Mesenchymal stem cell (in vitro differentiated cells and primary cell): Measurements from ENCODE around the gene ATXN3L.

Source experiments
- DNase-seq: peaks from one replicate; pipeline ENCODE4 v3.0.0-alpha.2; 2013
- H2AFZ ChIP-seq: one replicate; pipeline ENCODE4 v1.6.1; 2013; ENCODE audit warnings: low read depth, mild to moderate bottlenecking, control low read depth, inconsistent platforms, low read length, moderate library complexity
- H2AK5ac ChIP-seq: 2 replicates; pipeline ENCODE4 v1.6.1; 2013; ENCODE audit warnings: low read length, moderate library complexity, mild to moderate bottlenecking, inconsistent platforms; ENCODE audit not compliant: severe bottlenecking
- H2BK120ac ChIP-seq: one replicate; pipeline ENCODE4 v1.6.1; 2013; ENCODE audit warnings: low read depth, mild to moderate bottlenecking, inconsistent platforms, low read length, moderate library complexity
- H2BK12ac ChIP-seq, 2 experiments: one replicate each; pipeline ENCODE4 v1.6.1; 2013; ENCODE audit warnings: inconsistent platforms in 2 of 2, low read length in 2 of 2, mild to moderate bottlenecking in 2 of 2, moderate library complexity in 2 of 2, control low read depth in 1 of 2
- H2BK15ac ChIP-seq: one replicate; pipeline ENCODE4 v1.6.1; 2013; ENCODE audit warnings: mild to moderate bottlenecking, low read depth, inconsistent platforms; ENCODE audit not compliant: poor library complexity, severe bottlenecking
- H2BK5ac ChIP-seq: 2 replicates; pipeline ENCODE4 v1.6.1; 2013; ENCODE audit warnings: low read depth, mild to moderate bottlenecking, low read length, control low read depth, inconsistent platforms; ENCODE audit not compliant: poor library complexity, severe bottlenecking
- H3K14ac ChIP-seq, 2 experiments: one replicate each; pipeline ENCODE4 v1.6.1; 2013; ENCODE audit warnings: inconsistent platforms in 2 of 2, low read length in 2 of 2, control low read depth in 1 of 2, mild to moderate bottlenecking in 1 of 2, moderate library complexity in 1 of 2
- H3K18ac ChIP-seq, 2 experiments: one replicate each; pipeline ENCODE4 v1.6.1; 2013; ENCODE audit warnings: inconsistent platforms in 2 of 2, low read length in 2 of 2, control low read depth in 1 of 2, low read depth in 1 of 2, mild to moderate bottlenecking in 1 of 2
- H3K23ac ChIP-seq, 2 experiments: one replicate each; pipeline ENCODE4 v1.6.1; 2013; ENCODE audit warnings: inconsistent platforms in 2 of 2, low read length in 2 of 2, mild to moderate bottlenecking in 2 of 2, moderate library complexity in 2 of 2, control low read depth in 1 of 2
- H3K27ac ChIP-seq: 2 replicates; pipeline ENCODE4 v1.5.1; 2013; ENCODE audit warnings: mild to moderate bottlenecking, moderate library complexity, low read length, control low read depth, inconsistent platforms; ENCODE audit not compliant: poor library complexity, severe bottlenecking
- H3K27me3 ChIP-seq, 2 experiments: 2 replicates each; pipeline versions ENCODE4 v1.6.1 to v1.7.0; 2013; ENCODE audit warnings: low read length in 2 of 2, mild to moderate bottlenecking in 2 of 2, moderate library complexity in 2 of 2, control low read depth in 1 of 2, inconsistent platforms in 1 of 2; ENCODE audit not compliant: control insufficient read depth in 1 of 2, insufficient read depth in 1 of 2
- H3K36me3 ChIP-seq, 2 experiments: 2 replicates each; pipeline versions ENCODE4 v1.6.1 to v1.7.0; 2013; ENCODE audit warnings: low read length in 2 of 2, control low read depth in 1 of 2, inconsistent platforms in 1 of 2, low read depth in 1 of 2, mild to moderate bottlenecking in 1 of 2; ENCODE audit not compliant: insufficient read depth in 2 of 2, control insufficient read depth in 1 of 2
- H3K4ac ChIP-seq, 2 experiments: one replicate each; pipeline ENCODE4 v1.6.1; 2013; ENCODE audit warnings: inconsistent platforms in 2 of 2, low read length in 2 of 2, mild to moderate bottlenecking in 2 of 2, moderate library complexity in 2 of 2, control low read depth in 1 of 2, low read depth in 1 of 2
- H3K4me1 ChIP-seq: 2 replicates; pipeline ENCODE4 v1.6.1; 2013; ENCODE audit warnings: low read depth, low read length, control low read depth; ENCODE audit not compliant: control insufficient read depth, insufficient read depth
- H3K4me2 ChIP-seq: 2 replicates; pipeline ENCODE4 v1.6.1; 2013; ENCODE audit warnings: low read length, mild to moderate bottlenecking, inconsistent platforms; ENCODE audit not compliant: poor library complexity, severe bottlenecking
- H3K4me3 ChIP-seq, 2 experiments: 2 replicates each; pipeline versions ENCODE4 v1.5.1 to v1.7.0; 2013; ENCODE audit warnings: low read length in 2 of 2, mild to moderate bottlenecking in 2 of 2, control low read depth in 1 of 2, low read depth in 1 of 2; ENCODE audit not compliant: insufficient read depth in 1 of 2
- H3K79me1 ChIP-seq: replicated peaks from 2 replicates; pipeline ENCODE4 v1.6.1; 2013; ENCODE audit warnings: mild to moderate bottlenecking, control low read depth, low read length, inconsistent platforms; ENCODE audit not compliant: poor library complexity, severe bottlenecking
- H3K9ac ChIP-seq: 2 replicates; pipeline ENCODE4 v1.7.0; 2013; ENCODE audit warnings: mild to moderate bottlenecking, low read length, moderate library complexity
- H3K9me3 ChIP-seq: 2 replicates; pipeline ENCODE4 v1.7.0; 2013; ENCODE audit warnings: mild to moderate bottlenecking, low read length; ENCODE audit not compliant: control insufficient read depth
- H4K8ac ChIP-seq: one replicate; pipeline ENCODE4 v1.6.1; 2013; ENCODE audit warnings: inconsistent platforms, mild to moderate bottlenecking, low read length, moderate library complexity
- H4K91ac ChIP-seq: one replicate; pipeline ENCODE4 v1.6.1; 2013; ENCODE audit warnings: mild to moderate bottlenecking, low read length, inconsistent platforms
- WGBS: methylation state at CpG from one replicate; pipeline ENCODE4 v1.1.7; 2013; ENCODE audit warnings: mixed read lengths; 5-methylcytosine and 5-hydroxymethylcytosine counted together

The ATXN3L gene

DNA sequence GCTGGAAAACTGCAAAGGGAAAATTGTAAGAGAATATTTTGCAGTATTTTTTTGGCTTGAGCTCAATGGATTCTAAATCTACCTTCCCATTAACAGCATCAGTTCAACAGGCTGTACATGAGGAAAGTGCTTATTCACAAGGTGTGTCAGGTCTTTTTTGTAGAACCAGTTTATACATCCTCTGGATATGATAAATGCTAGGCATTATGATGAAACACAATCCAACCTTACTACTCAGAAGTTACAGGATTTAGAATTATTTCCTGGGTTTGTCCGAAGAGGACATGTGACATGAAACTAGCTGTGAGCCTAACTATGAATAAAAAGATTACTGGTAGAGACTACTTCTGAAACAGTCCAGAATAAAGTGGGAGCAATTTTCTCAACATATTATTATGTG lies 49.5 kb downstream of the ATXN3L start:
- H3K27ac ChIP-seq = no peak overlapping the region
- H3K14ac ChIP-seq = no peak overlapping the region
- H2BK120ac ChIP-seq = no peak overlapping the region
- H2AK5ac ChIP-seq = no peak overlapping the region
- no peak for DNase-seq
- H3K4ac ChIP-seq = no peak overlapping the region
- H3K4me3 ChIP-seq = no peak overlapping the region
- H2BK15ac ChIP-seq = no peak overlapping the region
- no peak overlapping the region for H3K4me2 ChIP-seq
- H3K4me1 ChIP-seq = no peaks in the 10 kb centered on the region
- no peak overlapping the region for H3K23ac ChIP-seq
- no peak overlapping the region for H2BK12ac ChIP-seq
- no peaks in the 10 kb centered on the region for H3K36me3 ChIP-seq
- no peak overlapping the region for H3K18ac ChIP-seq
- H3K79me1 ChIP-seq = no peaks in the 10 kb centered on the region
- no peaks in the 10 kb centered on the region for H3K9me3 ChIP-seq
- WGBS = no CpG with 5 or more reads among the region's 1 CpG
- H4K91ac ChIP-seq = no peak overlapping the region
- H3K27me3 ChIP-seq = peaks cover 0 to 4% of the 10 kb centered on the region in 2 experiments
- no peak overlapping the region for H3K9ac ChIP-seq
- H2AFZ ChIP-seq = no peak overlapping the region
- no peak overlapping the region for H4K8ac ChIP-seq
- no peak overlapping the region for H2BK5ac ChIP-seq

DNA sequence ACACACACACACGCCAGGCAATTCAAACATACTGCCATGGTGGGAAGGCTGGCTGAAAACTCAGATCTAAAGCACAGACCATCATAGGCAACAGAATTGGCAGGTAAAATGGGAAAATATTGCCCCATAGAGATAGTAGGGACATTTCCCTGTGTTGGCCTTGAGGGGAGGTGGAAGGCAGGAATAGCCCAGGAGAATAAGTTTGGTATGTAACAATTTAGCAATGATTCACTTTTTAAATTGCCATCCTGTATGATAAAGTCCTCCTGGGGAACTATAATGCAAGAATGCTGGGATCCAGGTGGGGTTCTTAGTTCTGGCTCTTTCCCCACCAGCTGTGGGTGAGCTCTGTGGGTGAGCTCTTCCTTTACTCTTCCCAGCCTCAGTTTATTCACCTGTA lies 51.0 kb downstream of the ATXN3L start:
- H2BK15ac ChIP-seq = no peak overlapping the region
- no peak overlapping the region for H3K23ac ChIP-seq
- no peak overlapping the region for H3K4ac ChIP-seq
- no peak overlapping the region for H2BK12ac ChIP-seq
- no peaks in the 10 kb centered on the region for H3K79me1 ChIP-seq
- H3K4me2 ChIP-seq = no peak overlapping the region
- H2AK5ac ChIP-seq = no peak overlapping the region
- no peak overlapping the region for H2BK120ac ChIP-seq
- H2BK5ac ChIP-seq = no peak overlapping the region
- no peak overlapping the region for H3K18ac ChIP-seq
- no peak overlapping the region for H3K9ac ChIP-seq
- peaks cover 0 to 4% of the 10 kb centered on the region in 2 experiments for H3K27me3 ChIP-seq
- no CpG with 5 or more reads among the region's 1 CpG for WGBS
- H3K36me3 ChIP-seq = no peaks in the 10 kb centered on the region
- H3K4me1 ChIP-seq = no peaks in the 10 kb centered on the region
- no peak overlapping the region for H4K91ac ChIP-seq
- H3K14ac ChIP-seq = no peak overlapping the region
- DNase-seq = no peak
- no peaks in the 10 kb centered on the region for H3K9me3 ChIP-seq
- H3K4me3 ChIP-seq = no peak overlapping the region
- no peak overlapping the region for H4K8ac ChIP-seq
- H3K27ac ChIP-seq = no peak overlapping the region
- H2AFZ ChIP-seq = no peak overlapping the region
